GM04503 (cell line): Measurements from ENCODE around the gene FRY.

Source experiments
- DNase-seq: peaks from one replicate; pipeline ENCODE4 v3.0.0-alpha.2; 2012; ENCODE audit warnings: low read depth

FRY gene

GRCh38 chr13:32086791-32087441 lies 55.3 kb downstream of the FRY start:
- no peak for DNase-seq

DNA sequence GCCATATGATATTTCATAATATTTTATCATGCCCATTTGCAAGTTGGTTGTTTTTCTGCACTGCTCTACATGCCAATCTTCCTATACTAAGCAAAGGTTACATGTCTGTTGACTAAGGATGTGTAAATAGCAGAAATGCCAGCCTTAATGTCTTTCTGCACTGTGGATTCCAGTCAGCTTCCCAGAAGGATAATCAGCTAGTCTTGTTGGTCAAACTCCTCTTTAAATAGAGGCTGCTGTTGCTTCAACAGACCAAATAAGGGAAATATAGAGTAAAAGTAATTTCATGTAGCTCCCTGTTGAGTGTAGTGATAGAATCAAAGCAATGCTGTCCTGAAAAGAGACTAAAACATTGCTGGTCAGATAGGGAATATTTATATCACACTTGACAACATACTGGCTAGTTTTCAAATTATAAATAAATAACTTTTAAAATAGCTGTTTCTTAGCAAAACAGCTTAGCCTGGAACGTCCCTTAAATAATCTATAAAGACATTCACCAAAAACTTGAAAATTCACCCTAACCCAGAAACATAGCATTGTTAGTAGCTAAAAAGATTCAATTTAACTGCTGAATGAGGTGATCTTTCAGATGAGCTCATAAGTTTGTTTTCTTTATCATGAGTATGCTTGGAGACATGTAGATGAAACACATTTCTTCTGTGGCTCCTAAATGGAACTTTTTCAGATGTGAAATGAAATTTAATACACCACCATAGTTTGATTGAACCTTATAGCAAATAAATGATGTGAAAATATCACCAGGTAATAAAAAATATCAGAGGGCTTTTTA lies 56.6 kb downstream of the FRY start:
- no peak for DNase-seq

- no peak for DNase-seq
Observed at GRCh38 chr13:32092496-32092895, 60.9 kb downstream of the FRY start.

DNA sequence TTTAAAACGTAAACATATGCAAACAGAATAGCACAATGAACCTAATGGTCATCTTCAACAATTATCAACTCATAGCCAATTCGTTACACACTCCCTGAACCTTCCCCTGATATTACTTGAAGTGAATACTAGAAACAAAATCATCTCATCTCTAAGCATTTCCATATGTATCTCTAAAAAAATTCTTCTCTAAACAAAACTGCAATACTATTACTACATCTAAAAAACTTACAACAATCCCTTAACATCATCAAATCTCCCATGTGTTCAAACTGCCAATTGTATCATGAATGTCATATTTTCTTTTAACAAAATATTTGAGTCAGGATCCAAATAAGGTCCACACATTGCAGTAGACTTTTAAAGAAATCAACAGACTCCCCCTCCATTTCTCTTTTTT lies 61.4 kb downstream of the FRY start:
- no peak for DNase-seq

DNA sequence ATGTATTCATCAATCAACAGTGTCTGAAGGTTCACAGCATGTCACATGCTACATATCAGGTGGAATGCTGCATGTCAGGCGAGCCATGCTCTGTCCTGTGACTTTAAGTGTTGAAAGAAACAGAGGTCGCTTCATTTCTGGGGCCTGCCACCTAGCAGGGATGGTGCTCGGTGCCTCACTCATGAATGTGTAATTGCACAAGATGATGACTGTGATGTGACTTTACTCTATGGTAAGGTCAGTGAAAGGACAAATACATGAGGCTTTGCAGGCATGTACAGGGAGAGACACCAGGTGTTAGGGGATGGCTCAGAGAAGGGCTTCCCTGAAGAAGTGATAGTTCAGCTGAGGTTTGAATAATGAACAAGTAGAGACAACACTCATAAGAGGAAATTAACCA lies 66.7 kb downstream of the FRY start:
- DNase-seq, result no peak

DNA sequence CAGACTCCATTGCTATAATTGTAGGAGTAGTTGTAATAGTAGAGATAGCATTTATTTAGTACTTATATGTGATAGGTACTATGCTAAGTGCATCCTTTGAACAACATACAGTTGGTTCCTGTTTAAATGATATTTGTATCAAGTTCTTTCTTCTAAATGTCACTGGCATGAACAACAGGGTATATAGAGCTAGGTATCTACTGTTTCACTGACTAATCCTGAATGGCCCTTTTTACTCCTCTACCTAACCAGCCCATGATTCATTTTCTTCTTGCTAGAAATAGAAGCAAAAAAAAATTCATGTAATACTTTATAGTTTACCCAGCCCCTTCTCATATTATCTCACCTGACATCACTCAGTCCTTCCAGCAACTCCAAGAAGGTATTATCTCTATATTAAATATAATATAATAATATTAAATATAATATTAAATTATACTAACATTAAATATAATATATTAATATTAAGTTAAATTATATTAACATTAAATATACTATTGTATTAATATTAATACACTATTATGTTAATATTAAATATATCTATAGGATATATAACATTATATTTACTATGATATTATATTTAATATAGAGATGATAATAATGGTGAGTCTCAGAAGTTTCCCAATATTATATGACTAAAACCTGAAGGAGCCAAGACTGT lies 74.2 kb downstream of the FRY start:
- DNase-seq, result no peak

DNA sequence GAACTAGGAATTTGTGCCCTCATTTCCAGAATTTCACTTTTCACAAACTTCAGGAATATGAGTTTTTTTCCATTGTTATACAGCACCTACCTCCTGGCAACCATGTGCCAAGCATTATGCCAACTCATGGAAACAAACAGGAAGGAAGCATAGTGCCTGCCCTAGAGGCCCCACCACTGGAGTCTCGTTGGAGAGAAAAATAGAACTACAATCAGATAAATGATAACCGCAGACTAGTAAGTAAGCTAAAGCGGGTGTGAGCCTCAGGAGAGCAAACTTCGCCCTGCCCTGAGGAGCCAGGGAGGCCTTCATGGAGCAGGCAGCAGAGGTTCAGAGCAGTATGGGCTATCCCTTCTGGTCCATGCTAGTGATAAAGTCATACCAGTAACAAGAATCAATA lies 75.9 kb downstream of the FRY start:
- no peak for DNase-seq

GRCh38 chr13:32107973-32108372 lies 76.4 kb downstream of the FRY start:
- DNase-seq, result no peak

DNA sequence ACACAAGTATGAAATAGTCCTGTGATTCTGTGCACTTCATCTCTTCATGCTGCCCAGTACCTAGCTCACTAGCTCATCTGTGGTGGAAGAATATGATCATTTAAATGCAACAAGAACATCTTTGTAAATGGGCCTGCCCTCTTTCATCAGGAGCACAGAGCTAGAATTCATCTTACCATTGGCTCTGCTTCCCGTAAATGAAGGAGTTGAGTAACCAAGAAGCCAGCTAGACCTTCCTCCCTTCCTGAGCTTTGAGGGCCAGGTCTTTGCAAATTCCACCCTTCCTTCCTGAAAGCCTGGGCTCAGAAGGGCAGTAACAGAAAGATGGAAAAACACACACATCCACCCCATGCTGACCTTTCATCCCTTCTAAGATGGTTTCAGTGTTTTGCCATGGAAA lies 82.0 kb downstream of the FRY start:
- no peak for DNase-seq

DNA sequence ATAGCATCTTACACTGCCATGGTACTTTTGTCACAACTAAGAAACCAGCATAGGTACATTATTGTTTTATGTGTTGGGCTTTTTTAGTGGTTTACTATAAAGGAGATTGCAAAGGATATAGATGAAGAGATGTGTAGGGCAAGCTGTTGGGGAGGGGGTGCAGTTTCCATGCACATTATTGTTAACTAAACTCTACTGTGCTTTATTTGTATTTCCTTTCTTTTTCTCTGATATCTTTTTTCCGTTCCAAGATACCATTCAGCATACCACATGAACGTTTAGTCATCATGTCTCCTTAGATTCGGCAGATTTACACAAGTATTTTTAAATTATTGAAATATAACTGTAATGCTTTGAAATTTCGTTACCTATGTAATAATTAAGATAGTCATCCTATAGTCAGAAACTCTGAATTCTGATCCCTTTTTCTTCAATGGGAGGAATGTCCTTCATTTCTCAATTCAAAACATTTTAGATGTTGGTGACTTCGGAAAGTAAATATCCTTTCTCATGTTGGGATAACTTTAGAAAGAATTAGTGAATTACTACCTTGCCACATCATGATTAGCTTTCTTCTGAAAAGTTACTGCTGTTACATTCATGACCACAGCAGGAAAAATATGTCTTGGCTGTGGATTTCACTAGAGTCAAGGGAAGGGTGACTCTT lies 82.8 kb downstream of the FRY start:
- DNase-seq, result no peak

GRCh38 chr13:32115066-32115465 lies 83.5 kb downstream of the FRY start:
- DNase-seq, result no peak

- DNase-seq, result no peak
Observed at GRCh38 chr13:32116210-32116609, 84.6 kb downstream of the FRY start.

DNA sequence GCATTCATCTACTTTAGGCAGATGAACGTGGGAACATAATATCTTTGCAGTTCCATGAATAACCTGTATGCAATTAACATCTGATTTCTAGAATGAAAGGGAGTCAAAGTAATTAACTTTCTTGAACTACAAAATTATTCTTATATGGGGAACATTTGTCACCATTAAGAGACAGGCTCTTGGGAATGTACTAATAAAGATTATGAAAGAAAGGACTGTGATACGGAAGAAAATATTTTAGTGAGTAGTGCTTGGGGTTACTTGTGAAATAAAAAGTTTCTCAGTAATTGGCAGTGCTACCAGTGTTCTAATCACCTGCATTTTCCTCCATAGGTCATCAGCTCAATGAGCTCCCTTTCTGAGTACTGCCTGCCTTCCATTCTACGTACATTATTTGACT lies 85.4 kb downstream of the FRY start:
- no peak for DNase-seq

- DNase-seq, result no peak
Observed at GRCh38 chr13:32117701-32118100, 86.1 kb downstream of the FRY start.

GRCh38 chr13:32121316-32121715 lies 89.7 kb downstream of the FRY start:
- no peak for DNase-seq

DNA sequence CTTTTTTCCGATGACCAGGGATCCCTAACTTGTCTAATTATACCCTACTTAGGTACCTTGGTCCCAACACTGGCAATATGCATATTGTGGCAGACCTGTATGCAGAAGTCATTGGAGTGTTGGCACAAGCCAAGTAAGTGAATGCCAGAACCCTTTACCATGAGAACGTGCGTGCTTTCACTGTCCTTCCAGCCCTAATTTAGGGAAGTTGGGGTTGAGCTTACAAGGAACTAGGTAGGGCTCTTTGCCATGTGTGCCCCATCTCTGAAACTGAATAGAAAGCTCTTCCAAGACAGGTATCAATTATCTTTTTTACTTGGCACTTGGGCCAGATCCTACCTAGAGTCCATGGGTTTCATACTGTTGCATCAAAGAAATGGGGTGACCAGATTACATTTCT lies 93.2 kb downstream of the FRY start:
- DNase-seq, result no peak

DNA sequence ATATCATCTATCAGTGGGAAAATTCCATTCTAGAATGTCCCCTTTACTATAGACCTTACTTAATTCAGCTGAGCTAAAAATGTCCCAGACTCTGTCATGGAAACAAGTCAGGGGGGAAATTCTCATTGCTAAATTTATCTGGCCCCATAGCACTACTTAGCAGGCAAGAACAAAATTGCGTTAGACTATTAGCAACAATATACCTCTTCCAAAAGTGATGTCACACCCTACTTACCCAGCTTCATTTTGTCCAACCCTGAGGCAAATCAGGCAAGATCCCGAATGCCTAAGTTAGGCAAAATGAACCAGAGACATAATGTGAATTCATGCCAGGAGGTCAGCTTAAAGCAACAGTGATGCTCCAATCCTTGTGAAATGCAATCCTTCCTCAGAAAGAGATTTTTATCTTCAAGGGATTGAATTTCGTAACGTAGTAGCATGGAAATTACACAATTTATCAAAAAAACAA lies 93.7 kb downstream of the FRY start:
- peak; percentile 31 for DNase-seq

DNA sequence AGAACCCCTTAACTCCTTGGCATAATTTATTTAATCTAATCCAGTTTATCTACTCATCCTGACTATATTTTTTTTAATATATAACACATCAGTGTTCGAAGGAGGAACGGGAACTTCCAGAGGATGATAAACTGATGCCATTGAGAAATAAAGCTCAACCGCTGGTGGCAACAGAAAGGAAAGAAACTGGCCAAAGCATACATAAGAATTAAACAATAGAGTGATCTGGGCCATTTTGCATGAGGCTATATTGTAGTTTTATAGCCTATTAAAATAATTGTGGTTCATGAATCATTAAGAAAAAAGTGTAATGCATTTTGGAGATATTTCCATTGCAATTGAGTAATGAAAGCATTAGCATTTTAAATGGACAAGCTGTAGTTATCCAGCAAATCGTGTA lies 94.2 kb downstream of the FRY start:
- no peak for DNase-seq

DNA sequence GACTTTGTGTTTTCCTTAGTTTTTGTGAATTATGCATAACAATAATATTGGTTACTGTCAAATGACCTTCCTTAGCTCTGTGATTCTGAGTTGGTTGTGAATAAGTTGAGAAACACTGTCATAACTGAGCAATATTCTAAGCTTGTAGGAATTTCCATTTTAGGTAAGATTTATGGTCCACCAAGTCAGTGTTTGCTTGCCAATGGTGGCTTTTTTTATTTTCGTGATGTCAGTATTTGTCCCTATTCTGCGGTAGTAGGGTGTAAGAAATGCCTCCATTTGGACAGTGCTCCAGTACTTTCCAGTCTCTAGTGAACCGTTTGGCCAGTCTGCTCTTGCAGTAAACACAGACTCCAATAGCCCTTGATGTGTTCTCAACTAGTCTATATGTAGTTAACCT lies 94.7 kb downstream of the FRY start:
- no peak for DNase-seq

DNA sequence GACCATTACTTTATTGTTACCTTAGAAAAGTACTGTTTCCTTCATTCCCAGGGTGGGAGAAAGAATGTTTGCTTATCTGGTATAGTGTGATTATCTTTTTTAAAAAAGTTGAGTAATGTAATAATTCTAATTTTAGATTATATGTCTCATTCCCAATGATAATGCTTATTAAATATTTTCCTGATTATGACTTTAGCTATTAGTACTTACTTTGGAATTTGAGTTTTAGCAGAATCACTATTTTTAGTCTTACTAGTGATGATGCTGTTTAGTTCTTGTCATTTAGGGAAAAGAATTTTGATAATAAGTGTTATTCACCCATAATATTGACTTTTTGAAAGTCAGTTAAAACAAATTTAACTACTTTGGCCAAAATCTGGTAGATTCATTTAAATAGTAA lies 95.2 kb downstream of the FRY start:
- DNase-seq, result no peak

DNA sequence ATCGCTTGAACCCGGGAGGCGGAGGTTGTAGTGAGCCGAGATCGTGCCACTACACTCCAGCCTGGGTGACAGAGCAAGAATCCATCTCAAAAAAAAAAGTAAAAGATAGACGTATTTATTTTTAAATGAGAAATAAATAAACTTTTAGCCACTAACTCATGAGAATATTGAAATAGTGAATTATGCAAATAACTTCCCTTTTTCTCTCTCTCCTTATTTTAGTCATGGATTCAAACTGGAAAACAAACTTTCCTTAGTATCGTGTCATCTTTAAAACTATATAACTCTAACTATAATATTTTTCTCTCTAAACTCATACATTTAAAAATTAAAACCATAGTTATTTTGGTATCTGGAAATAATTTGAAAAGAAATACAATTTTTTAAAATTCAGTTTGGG lies 96.1 kb downstream of the FRY start:
- no peak for DNase-seq

DNA sequence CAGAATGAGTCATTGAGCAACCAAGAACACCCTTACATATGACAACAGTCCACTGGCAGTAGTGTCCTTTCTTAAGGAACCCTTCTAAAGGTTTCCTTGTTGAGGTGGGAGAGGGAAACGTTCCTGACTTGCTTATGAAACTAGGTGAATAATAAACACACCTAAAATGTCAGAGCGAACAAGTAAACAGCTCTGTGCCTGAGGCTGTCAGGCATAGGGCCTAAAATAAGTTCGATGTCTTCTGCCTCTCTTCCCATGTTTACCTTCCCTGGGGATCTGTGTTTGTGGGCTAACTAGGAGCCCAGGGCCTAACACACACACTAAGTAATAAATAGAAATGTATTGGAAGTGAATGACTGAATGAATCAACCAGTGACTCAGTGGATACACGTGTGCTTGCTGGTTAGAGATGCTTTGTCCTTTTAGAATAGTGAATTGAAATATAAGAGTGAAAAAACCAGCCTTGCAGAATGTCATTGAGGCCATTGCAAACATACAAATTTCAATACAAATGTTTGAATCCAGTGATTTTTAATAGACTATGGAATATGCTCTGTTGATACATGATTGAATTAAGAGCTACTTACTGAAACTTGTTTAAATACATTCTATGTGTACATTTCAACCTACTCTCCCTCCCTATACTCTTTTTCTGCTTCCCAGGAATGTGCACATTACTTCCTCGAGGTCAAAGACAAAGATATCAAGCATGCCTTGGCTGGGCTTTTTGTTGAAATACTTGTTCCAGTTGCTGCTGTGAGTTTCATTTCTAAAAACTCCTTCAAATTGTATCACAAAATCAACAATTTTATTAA lies 102.9 kb downstream of the FRY start:
- DNase-seq, result no peak
